ENCODE measurements around the gene ZP2.
"Not testable (repeated sequence)": the region's sequence is repeated elsewhere in the genome, so short reads cannot be mapped to it uniquely, and the experiment has no call there.

ZP2 gene

DNA sequence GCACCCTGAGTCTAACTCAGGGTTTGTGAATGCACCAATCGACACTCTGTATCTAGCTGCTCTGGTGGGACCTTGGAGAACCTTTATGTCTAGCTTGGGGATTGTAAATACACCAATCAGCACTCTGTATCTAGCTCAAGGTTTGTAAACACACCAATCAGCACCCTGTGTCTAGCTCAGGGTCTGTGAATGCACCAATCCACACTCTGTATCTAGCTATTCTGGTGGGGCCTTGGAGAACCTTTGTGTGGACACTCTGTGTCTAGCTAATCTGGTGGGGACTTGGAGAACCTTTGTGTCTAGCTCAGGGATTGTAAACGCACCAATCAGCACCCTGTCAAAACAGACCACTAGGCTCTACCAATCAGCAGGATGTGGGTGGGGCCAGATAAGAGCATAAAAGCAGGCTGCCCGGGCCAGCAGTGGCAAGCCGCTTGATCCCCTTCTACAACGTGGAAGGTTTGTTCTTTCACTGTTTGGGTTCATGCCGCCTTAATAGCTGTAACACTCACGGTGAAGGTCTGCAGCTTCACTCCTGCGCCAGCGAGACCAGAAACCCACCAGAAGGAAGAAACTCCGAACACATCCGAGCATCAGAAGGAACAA lies 58.1 kb downstream of the ZP2 start:
- in situ Hi-C loops (cut with MboI; ENCODE audit: low sequenced_read_pairs), result not testable (repeated sequence)

DNA sequence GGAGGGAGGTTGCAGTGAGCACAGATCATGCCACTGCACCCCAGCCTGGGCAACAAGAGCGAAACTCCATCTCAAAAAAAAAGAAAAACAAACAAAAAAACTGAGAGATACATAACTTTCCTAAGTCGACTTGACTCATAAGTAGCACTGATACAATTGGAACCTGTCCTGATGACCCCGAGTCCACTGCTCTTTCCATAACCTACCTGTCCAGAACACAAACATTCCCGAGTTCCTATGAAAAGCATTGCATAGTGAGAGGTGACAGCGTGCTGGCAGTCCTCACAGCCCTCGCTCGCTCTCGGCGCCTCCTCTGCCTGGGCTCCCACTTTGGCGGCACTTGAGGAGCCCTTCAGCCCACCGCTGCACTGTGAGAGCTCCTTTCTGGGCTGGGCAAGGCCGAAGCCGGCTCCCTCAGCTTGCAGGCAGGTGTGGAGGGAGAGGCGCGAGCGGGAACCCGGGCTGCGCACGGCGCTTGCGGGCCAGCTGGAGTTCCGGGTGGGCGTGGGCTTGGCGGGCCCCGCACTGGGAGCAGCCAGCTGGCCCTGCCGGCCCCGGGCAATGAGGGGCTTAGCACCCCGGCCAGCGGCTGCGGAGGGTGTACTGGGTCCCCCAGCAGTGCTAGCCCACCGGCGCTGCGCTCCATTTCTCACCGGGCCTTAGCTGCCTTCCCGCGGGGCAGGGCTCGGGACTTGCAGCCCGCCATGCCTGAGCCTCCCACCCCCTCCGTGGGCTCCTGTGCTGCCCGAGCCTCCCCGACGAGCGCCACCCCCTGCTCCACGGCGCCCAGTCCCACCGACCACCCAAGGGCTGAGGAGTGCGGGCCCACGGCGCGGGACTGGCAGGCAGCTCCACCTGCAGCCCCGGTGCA lies 59.0 kb downstream of the ZP2 start:
- in situ Hi-C loops (cut with MboI; ENCODE audit: low sequenced_read_pairs), result not testable (repeated sequence)

DNA sequence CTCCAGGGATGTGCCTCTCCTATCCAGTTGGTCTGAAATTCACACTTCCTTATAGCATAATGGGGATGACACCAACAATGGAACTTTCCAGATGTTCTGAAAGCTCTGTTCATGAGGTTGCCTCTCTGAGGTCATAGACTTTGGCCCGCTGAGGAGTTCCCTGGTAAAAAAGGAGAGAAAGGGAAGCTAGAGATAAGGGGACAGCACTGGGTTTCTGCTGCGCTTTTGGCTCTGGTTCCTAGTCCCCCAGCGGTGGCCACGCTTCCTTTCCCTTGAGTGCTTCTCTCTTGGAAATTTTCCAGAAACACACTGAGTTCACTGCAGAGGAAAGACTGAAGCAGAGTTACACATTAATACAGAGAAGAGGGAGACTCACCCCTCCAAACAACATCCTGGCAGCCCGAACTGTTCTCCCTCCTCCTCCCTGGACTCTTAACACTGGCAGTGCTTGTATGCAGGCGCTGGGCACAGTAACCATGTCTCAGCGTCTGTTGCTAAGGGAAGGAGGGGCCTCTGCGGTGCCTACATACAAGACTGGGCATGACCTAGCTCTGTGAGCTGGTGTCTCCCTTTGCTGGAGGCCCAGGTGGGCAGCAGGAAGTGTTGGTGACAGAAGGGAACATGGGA lies 60.9 kb downstream of the ZP2 start, which contains the start of gene DNAH3:
TSS of gene DNAH3 (minus strand) at position 472 of the 627 bp plus-strand sequence. CDS start 527 bp downstream, outside the sequence.
- in situ Hi-C loops (cut with MboI; ENCODE audit: low sequenced_read_pairs), result no loop called here
